Heart left ventricle (tissue), 13 donors: ENCODE measurements around the gene JOSD2.

Experiments used
- POLR2A ChIP-seq, 2 donors: fragments of 450-650 bp; IDR thresholded peaks; one replicate each; pipeline ENCODE4 v1.6.1; 2017; ENCODE audit warnings: antibody characterized with exemption in 2 of 2, mild to moderate bottlenecking in 2 of 2, moderate library complexity in 2 of 2
- TF ChIP-seq, protein P1 (sequence below), 12 donors: fragments of 200-600 bp; sonication (generic) in 4 of 12; IDR thresholded peaks; one replicate each; pipeline versions ENCODE4 v1.5.0 to v1.8.0; 2018 to 2022; ENCODE audit warnings: antibody characterized with exemption in 12 of 12, mild to moderate bottlenecking in 5 of 12
- donor health status: ischemic (EF 13 %, LVEDD 7.1; RV severe dilation, severe dysfunction).
- donor health status: DM: no; HTN: yes; CAD: no.
- donor health status: DM: no; HTN: no; CAD: no.
- donor health status: ischemic (EF 25% LVEDD 6.9; RV normal size, moderate dysfunction).
- donor health status: ischemic (EF 25% LVEDD 5.7; RV mildly dilated, moderate dysfunction).
- donor health status: ischemic (EF 35%, LVEDD 5.7; RV mildly dilated, moderate dysfunction).
- donor health status: nonischemic (EF 11% LVEDD 7.7; RV severe dilation, severe dysfunction).
- donor health status: DM: yes; HTN: yes; CAD: no.
- donor health status: PGD.
- donor health status: ischemic (EF 29% LVEDD 5.4; RV normal size, mild dysfunction).
- donor health status: nonischemic (EF 23%, LVEDD 6.1; RV moderate dilation, normal function).

DNA sequence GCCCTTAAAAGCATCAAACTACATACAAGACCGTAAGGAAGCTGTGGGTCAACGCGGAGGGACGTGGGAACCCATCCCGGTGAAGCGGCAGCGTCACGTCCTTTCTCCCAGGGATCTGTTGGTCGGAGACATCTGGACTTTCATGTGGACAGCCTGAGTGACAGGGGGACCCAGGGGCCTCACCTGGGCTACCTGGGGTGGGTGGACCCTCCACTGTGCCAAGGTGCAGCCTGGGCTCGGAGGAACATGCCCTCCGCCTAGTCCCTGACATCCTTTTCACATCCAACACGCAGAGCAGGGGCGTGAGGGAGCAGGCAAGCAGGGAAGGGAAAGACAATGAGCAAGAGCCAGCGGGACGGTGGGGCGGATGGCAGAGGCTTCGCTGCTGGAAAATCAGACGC lies 20.6 kb downstream of the JOSD2 start:
- TF ChIP-seq, protein P1, sequence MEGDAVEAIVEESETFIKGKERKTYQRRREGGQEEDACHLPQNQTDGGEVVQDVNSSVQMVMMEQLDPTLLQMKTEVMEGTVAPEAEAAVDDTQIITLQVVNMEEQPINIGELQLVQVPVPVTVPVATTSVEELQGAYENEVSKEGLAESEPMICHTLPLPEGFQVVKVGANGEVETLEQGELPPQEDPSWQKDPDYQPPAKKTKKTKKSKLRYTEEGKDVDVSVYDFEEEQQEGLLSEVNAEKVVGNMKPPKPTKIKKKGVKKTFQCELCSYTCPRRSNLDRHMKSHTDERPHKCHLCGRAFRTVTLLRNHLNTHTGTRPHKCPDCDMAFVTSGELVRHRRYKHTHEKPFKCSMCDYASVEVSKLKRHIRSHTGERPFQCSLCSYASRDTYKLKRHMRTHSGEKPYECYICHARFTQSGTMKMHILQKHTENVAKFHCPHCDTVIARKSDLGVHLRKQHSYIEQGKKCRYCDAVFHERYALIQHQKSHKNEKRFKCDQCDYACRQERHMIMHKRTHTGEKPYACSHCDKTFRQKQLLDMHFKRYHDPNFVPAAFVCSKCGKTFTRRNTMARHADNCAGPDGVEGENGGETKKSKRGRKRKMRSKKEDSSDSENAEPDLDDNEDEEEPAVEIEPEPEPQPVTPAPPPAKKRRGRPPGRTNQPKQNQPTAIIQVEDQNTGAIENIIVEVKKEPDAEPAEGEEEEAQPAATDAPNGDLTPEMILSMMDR (IDR thresholded peaks at IDR 0.05): no peak
- TF ChIP-seq POLR2A (IDR thresholded peaks at IDR 0.05): no peak
